ENCODE measurements around the gene TGFBR2. TPM values are rescaled to one million over a fixed set of nuclear protein-coding genes. Genes with fewer than 3 reads are reported as not detected.

The TGFBR2 gene
- total RNA-seq, 1 donor from 2014 or later: 25.7 TPM

DNA sequence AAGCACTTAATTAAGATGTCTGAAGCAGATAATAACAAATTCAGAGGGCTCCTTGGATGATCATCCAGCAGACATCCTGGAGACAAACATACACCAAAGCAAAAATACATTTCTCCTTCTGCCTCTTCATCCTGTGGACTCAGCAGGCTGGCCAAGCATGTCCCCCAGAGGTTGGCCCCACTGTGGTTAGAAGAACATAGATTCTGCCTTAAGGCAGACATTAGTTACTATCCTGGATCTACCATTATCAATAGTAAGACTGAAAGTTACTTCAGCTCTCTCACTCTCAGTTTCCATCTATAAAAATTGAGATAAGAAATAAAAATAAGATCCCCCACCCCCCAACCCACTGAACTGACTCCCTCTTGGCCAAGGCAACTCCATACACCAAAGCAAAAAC lies 28.6 kb upstream of the TGFBR2 start:
- Mint-ChIP-seq H3K4me1 (ENCODE audit: low read depth) (peaks cover 25% of the 10 kb centered on the region), H3K27ac (ENCODE audit: unreplicated experiment) (peak overlapping the region; percentile 59), H3K4me3 (ENCODE audit: unreplicated experiment) (no peak overlapping the region), H3K36me3 (ENCODE audit: low read depth) (no peaks in the 10 kb centered on the region), H3K27me3 (ENCODE audit: low read depth) (no peaks in the 10 kb centered on the region), H3K9me3 (ENCODE audit: low read depth) (no peaks in the 10 kb centered on the region)
- TF ChIP-seq, protein P1, sequence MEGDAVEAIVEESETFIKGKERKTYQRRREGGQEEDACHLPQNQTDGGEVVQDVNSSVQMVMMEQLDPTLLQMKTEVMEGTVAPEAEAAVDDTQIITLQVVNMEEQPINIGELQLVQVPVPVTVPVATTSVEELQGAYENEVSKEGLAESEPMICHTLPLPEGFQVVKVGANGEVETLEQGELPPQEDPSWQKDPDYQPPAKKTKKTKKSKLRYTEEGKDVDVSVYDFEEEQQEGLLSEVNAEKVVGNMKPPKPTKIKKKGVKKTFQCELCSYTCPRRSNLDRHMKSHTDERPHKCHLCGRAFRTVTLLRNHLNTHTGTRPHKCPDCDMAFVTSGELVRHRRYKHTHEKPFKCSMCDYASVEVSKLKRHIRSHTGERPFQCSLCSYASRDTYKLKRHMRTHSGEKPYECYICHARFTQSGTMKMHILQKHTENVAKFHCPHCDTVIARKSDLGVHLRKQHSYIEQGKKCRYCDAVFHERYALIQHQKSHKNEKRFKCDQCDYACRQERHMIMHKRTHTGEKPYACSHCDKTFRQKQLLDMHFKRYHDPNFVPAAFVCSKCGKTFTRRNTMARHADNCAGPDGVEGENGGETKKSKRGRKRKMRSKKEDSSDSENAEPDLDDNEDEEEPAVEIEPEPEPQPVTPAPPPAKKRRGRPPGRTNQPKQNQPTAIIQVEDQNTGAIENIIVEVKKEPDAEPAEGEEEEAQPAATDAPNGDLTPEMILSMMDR (IDR thresholded peaks at IDR 0.05): no peak
- DNase-seq (ENCODE audit: low spot score): no peak

GRCh38 chr3:30578479-30578878 lies 27.9 kb upstream of the TGFBR2 start:
- H3K4me1 Mint-ChIP-seq (ENCODE audit: low read depth): peaks cover 25% of the 10 kb centered on the region
- H3K4me3 Mint-ChIP-seq (ENCODE audit: unreplicated experiment): no peak overlapping the region
- H3K27me3 Mint-ChIP-seq (ENCODE audit: low read depth): no peaks in the 10 kb centered on the region
- no peaks in the 10 kb centered on the region for H3K36me3 Mint-ChIP-seq (ENCODE audit: low read depth)
- H3K27ac Mint-ChIP-seq (ENCODE audit: unreplicated experiment): peak overlapping the region; percentile 58
- no peak for DNase-seq (ENCODE audit: low spot score)
- TF ChIP-seq, protein P1 (IDR thresholded peaks at IDR 0.05): no peak
- H3K9me3 Mint-ChIP-seq (ENCODE audit: low read depth): no peaks in the 10 kb centered on the region

- TF ChIP-seq, protein P1 (IDR thresholded peaks at IDR 0.05): no peak
- H3K4me1 Mint-ChIP-seq (ENCODE audit: low read depth): peaks cover 25% of the 10 kb centered on the region
- no peak overlapping the region for H3K4me3 Mint-ChIP-seq (ENCODE audit: unreplicated experiment)
- H3K9me3 Mint-ChIP-seq (ENCODE audit: low read depth): no peaks in the 10 kb centered on the region
- H3K27me3 Mint-ChIP-seq (ENCODE audit: low read depth): no peaks in the 10 kb centered on the region
- no peaks in the 10 kb centered on the region for H3K36me3 Mint-ChIP-seq (ENCODE audit: low read depth)
- DNase-seq (ENCODE audit: low spot score): no peak
- H3K27ac Mint-ChIP-seq (ENCODE audit: unreplicated experiment): peak overlapping the region; percentile 34
These were observed 27.3 kb upstream of the TGFBR2 start for GRCh38 chr3:30578986-30579579.

DNA sequence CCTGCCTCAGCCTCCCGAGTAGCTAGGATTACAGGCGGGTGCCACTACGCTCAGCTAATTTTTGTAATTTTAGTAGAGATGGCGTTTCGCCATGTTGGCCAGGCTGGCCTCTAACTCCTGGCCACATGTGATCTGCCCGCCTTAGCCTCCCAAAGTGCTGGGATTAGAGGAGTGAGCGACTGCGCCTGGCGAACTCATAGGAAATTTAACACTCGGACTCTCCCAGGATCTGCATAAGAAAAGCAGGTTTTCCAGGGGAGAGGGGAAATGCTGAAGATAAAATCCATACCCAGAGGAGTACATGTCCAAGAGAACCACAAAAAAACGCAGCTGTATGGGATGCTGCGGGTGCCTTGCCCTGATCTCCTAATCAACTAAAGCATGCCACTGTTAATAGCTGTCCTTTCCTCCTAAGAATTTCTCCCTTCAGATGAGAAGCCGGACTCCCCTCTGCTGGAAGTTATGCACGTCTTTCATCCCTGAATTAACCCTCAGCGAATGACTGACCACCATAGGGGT lies 25.3 kb upstream of the TGFBR2 start:
- Mint-ChIP-seq H3K4me3 (ENCODE audit: unreplicated experiment) (no peak overlapping the region), H3K36me3 (ENCODE audit: low read depth) (no peaks in the 10 kb centered on the region), H3K27me3 (ENCODE audit: low read depth) (no peaks in the 10 kb centered on the region), H3K4me1 (ENCODE audit: low read depth) (peaks cover 25% of the 10 kb centered on the region), H3K9me3 (ENCODE audit: low read depth) (no peaks in the 10 kb centered on the region), H3K27ac (ENCODE audit: unreplicated experiment) (no peak overlapping the region)
- DNase-seq (ENCODE audit: low spot score): no peak
- TF ChIP-seq, protein P1 (IDR thresholded peaks at IDR 0.05): no peak

DNA sequence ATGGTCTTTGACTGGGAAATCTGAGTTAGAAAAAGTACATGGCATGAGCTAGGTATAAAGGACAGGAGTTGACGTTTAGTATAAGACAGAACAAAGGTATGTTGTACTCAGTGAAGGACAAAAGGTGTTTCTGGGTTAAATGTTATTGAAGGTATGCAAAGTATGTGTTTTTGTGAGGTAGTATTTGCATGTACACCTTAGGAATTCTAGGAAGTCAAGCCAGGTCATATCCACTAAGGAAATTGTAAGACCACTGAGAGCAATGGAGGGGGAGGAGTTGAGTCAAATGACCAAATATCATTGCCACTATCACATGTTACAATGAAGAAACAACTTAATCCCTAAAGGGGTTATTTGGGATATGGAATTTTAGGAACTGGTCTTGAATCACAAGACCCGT lies 24.4 kb upstream of the TGFBR2 start:
- Mint-ChIP-seq H3K27ac (ENCODE audit: unreplicated experiment) (no peak overlapping the region), H3K4me1 (ENCODE audit: low read depth) (peaks cover 20% of the 10 kb centered on the region), H3K9me3 (ENCODE audit: low read depth) (no peaks in the 10 kb centered on the region), H3K27me3 (ENCODE audit: low read depth) (no peaks in the 10 kb centered on the region), H3K4me3 (ENCODE audit: unreplicated experiment) (no peak overlapping the region), H3K36me3 (ENCODE audit: low read depth) (no peaks in the 10 kb centered on the region)
- no peak for DNase-seq (ENCODE audit: low spot score)
- TF ChIP-seq, protein P1 (IDR thresholded peaks at IDR 0.05): no peak

Measured in chondrocyte (in vitro differentiated cells).